HepG2 (cell line): ENCODE results near the gene CBLB. TPM values are rescaled to one million over a fixed set of nuclear protein-coding genes. Genes with fewer than 3 reads are reported as not detected.

Experiments used
- AFF4 ChIP-seq: sonication (generic); formaldehyde crosslinking; IDR thresholded peaks from 2 replicates; pipeline ENCODE4 v1.4.0; 2020; ENCODE audit warnings: missing genetic modification reagents
- BRD4 ChIP-seq: sonication (generic); formaldehyde crosslinking; IDR thresholded peaks from 2 replicates; pipeline ENCODE4 v1.4.0; 2020; ENCODE audit warnings: missing genetic modification reagents
- CREB1 ChIP-seq, 2 experiments: fragments of 450-650 bp in 1 of 2; IDR thresholded peaks; 2 replicates each; pipeline ENCODE4 v1.6.1; 2016 to 2017; ENCODE audit warnings: control low read depth in 1 of 2, mild to moderate bottlenecking in 1 of 2, missing compliant biosample characterization in 1 of 2, missing genetic modification characterization in 1 of 2
- GATA4 ChIP-seq: sonication (generic); IDR thresholded peaks from 2 replicates; pipeline ENCODE4 v1.6.1; 2016; ENCODE audit warnings: antibody characterized with exemption, low read depth, borderline replicate concordance
- IKZF4 ChIP-seq: sonication (generic); formaldehyde crosslinking; IDR thresholded peaks from 2 replicates; pipeline ENCODE4 v1.5.1; 2020; ENCODE audit warnings: borderline replicate concordance, mild to moderate bottlenecking, low read depth, missing genetic modification reagents; ENCODE audit errors: not compliant biosample characterization
- KAT2B ChIP-seq: fragments of 150-350 bp; IDR thresholded peaks from 2 replicates; pipeline ENCODE4 v1.6.1; 2014; ENCODE audit warnings: low read depth, low read length, borderline replicate concordance
- KLF11 ChIP-seq: IDR thresholded peaks from 2 replicates; pipeline ENCODE4 v1.6.1; 2016; ENCODE audit warnings: missing compliant biosample characterization
- MED8 ChIP-seq: sonication (generic); formaldehyde crosslinking; IDR thresholded peaks from 2 replicates; pipeline ENCODE4 v1.8.1; 2023; ENCODE audit warnings: mild to moderate bottlenecking, missing genetic modification reagents; ENCODE audit not compliant: insufficient replicate concordance
- NFKBIZ ChIP-seq: IDR thresholded peaks from 2 replicates; pipeline ENCODE4 v1.6.1; 2018; ENCODE audit warnings: missing genetic modification reagents, missing compliant biosample characterization
- NR0B2 ChIP-seq: sonication (generic); formaldehyde crosslinking; IDR thresholded peaks from 2 replicates; pipeline ENCODE4 v1.4.0; 2020; ENCODE audit warnings: mild to moderate bottlenecking, missing genetic modification reagents
- PRMT3 ChIP-seq: sonication (generic); formaldehyde crosslinking; IDR thresholded peaks from 2 replicates; pipeline ENCODE4 v1.8.1; 2022; ENCODE audit warnings: low read depth, mild to moderate bottlenecking, moderate library complexity, missing genetic modification reagents, borderline replicate concordance
- RBFOX2 ChIP-seq: fragments of 200-400 bp; formaldehyde crosslinking; IDR thresholded peaks from 2 replicates; pipeline ENCODE4 v1.6.1; 2017; ENCODE audit warnings: low read depth, mild to moderate bottlenecking, low read length
- ZFP41 ChIP-seq: sonication (generic); formaldehyde crosslinking; IDR thresholded peaks from 2 replicates; pipeline ENCODE4 v1.4.0; 2020; ENCODE audit warnings: mild to moderate bottlenecking, missing genetic modification reagents, borderline replicate concordance
- ZNF124 ChIP-seq: sonication (generic); formaldehyde crosslinking; IDR thresholded peaks from 2 replicates; pipeline ENCODE4 v1.4.0; 2020; ENCODE audit warnings: missing genetic modification reagents
- ZNF138 ChIP-seq: sonication (generic); formaldehyde crosslinking; IDR thresholded peaks from 2 replicates; pipeline ENCODE4 v1.5.0; 2020; ENCODE audit warnings: mild to moderate bottlenecking, low read depth, missing genetic modification reagents
- ZNF614 ChIP-seq: IDR thresholded peaks from 2 replicates; pipeline ENCODE4 v1.6.1; 2018; ENCODE audit warnings: missing biosample characterization, missing genetic modification reagents, inconsistent platforms, borderline replicate concordance
- ZNF629 ChIP-seq: sonication (generic); formaldehyde crosslinking; conservative IDR thresholded peaks from 2 replicates; pipeline ENCODE4 v1.5.0; 2020; ENCODE audit warnings: missing genetic modification reagents
- polyA plus RNA-seq, 8 experiments: library from polyadenylated mRNA; depleted of rRNA in 3 of 8; stranded (reverse) in 7 of 8; unstranded in 1 of 8; fragments of >200 nt; fragmentation: Illumina TruSeq in 4 of 8; extraction: Trizol in 4 of 8; gene quantifications; 2 replicates each; pipeline versions ENCODE4 v1.2.1 to v1.2.3, GENCODE V29; 2011 to 2016; ENCODE audit warnings: low read depth in 4 of 8, missing spikeins in 1 of 8, mixed read lengths in 1 of 8; ENCODE audit not compliant: insufficient read depth in 1 of 8
- total RNA-seq, 5 experiments: library from RNA; depleted of rRNA; stranded (reverse); fragments of >200 nt; fragmentation: Illumina TruSeq; extraction: Trizol; gene quantifications; 2 replicates each; pipeline ENCODE4 v1.2.3, GENCODE V29; 2016; ENCODE audit warnings: low read depth in 1 of 5
- TF ChIP-seq, protein P1 (sequence below): sonication (generic); formaldehyde crosslinking; IDR thresholded peaks from 2 replicates; pipeline ENCODE4 v1.4.0; 2020; ENCODE audit warnings: missing genetic modification reagents, borderline replicate concordance
- TF ChIP-seq, protein P2 (sequence below): fragments of 450-650 bp; IDR thresholded peaks from 2 replicates; pipeline ENCODE4 v1.6.1; 2017; ENCODE audit warnings: mild to moderate bottlenecking

Gene CBLB
- total and polyA plus RNA-seq, 2 of the 13 experiments (the other 11 are each of a cell fraction or from before 2014, with no cell fraction given): 9.8 to 16.4 TPM

DNA sequence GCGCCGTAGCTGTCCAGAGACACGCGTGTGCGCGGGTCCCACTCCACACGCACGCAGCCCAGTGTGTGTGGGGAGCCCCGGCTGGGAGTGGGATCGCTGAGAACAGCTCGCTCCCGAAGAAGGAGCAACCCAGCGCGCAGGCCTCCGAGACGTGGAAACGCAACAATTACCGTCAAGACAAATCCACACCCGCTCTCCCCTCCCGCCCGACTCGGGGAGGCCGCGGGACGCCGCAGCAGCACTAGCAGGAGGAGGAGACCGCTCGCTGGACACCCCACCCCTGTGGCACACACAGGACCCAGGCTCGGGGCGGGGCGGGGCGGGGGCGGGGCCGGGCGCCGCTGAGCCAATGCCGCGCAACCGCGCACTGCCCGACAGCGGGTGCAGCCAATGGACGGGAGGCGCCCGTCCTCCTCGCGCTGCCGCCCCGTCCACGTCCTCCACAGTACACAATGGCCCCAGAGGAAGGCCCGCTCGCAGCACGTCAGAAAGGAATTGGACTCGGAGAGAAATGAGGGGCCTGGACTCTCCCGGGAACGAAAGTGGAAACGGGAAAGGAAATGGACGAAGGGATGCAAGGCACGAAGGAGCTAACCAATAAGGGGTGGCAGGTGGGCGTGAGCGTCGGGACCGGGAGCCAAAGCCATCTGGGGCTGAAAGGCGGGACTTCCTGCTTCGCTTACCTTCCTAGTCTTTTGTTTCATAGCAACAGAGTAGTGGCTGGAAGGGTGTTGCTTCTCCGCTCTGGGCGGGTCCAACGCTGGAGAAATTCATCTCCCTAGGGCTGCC, at the start of gene CBLB (continued):
- peak; percentile 50; the same call in 1 of the 2 replicates for TF ChIP-seq CREB1 (IDR thresholded peaks at IDR 0.05)
- TF ChIP-seq CREB1 (CRISPR knock-in tag; IDR thresholded peaks at IDR 0.05): peak; percentile 73
- no peak for TF ChIP-seq ZFP41
- no peak for TF ChIP-seq ZNF629 (CRISPR knock-in tag)
- no peak for TF ChIP-seq ZNF138
- no peak; the same call in 1 of the 2 replicates for TF ChIP-seq ZNF614
- TF ChIP-seq ZNF124 (CRISPR knock-in tag): no peak
- no peak for TF ChIP-seq IKZF4 (CRISPR knock-in tag)
- TF ChIP-seq, protein P1, sequence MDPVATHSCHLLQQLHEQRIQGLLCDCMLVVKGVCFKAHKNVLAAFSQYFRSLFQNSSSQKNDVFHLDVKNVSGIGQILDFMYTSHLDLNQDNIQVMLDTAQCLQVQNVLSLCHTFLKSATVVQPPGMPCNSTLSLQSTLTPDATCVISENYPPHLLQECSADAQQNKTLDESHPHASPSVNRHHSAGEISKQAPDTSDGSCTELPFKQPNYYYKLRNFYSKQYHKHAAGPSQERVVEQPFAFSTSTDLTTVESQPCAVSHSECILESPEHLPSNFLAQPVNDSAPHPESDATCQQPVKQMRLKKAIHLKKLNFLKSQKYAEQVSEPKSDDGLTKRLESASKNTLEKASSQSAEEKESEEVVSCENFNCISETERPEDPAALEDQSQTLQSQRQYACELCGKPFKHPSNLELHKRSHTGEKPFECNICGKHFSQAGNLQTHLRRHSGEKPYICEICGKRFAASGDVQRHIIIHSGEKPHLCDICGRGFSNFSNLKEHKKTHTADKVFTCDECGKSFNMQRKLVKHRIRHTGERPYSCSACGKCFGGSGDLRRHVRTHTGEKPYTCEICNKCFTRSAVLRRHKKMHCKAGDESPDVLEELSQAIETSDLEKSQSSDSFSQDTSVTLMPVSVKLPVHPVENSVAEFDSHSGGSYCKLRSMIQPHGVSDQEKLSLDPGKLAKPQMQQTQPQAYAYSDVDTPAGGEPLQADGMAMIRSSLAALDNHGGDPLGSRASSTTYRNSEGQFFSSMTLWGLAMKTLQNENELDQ (CRISPR knock-in tag): no peak
- TF ChIP-seq BRD4 (CRISPR knock-in tag): peak; percentile 80; the same call in 1 of the 2 replicates
- TF ChIP-seq, protein P2, sequence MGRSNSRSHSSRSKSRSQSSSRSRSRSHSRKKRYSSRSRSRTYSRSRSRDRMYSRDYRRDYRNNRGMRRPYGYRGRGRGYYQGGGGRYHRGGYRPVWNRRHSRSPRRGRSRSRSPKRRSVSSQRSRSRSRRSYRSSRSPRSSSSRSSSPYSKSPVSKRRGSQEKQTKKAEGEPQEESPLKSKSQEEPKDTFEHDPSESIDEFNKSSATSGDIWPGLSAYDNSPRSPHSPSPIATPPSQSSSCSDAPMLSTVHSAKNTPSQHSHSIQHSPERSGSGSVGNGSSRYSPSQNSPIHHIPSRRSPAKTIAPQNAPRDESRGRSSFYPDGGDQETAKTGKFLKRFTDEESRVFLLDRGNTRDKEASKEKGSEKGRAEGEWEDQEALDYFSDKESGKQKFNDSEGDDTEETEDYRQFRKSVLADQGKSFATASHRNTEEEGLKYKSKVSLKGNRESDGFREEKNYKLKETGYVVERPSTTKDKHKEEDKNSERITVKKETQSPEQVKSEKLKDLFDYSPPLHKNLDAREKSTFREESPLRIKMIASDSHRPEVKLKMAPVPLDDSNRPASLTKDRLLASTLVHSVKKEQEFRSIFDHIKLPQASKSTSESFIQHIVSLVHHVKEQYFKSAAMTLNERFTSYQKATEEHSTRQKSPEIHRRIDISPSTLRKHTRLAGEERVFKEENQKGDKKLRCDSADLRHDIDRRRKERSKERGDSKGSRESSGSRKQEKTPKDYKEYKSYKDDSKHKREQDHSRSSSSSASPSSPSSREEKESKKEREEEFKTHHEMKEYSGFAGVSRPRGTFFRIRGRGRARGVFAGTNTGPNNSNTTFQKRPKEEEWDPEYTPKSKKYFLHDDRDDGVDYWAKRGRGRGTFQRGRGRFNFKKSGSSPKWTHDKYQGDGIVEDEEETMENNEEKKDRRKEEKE: no peak
- TF ChIP-seq NR0B2 (CRISPR knock-in tag): no peak
- TF ChIP-seq KLF11: no peak
- no peak for TF ChIP-seq PRMT3 (CRISPR knock-in tag)
- TF ChIP-seq NFKBIZ (CRISPR knock-in tag): no peak
- no peak for TF ChIP-seq KAT2B
- peak; percentile 35; the same call in 1 of the 2 replicates for TF ChIP-seq GATA4
- TF ChIP-seq AFF4: no peak
- TF ChIP-seq RBFOX2: peak; percentile 86
- no peak for TF ChIP-seq MED8 (CRISPR knock-in tag)
